Tibial nerve (tissue), 4 donors: ENCODE results near the gene GRM8.

Experiments
- EP300 ChIP-seq, 2 donors: sonication (generic); formaldehyde crosslinking; IDR thresholded peaks; one replicate each; pipeline ENCODE4 v1.6.1; 2017; ENCODE audit warnings: antibody characterized with exemption in 2 of 2, mild to moderate bottlenecking in 1 of 2
- POLR2A ChIP-seq, 2 donors: fragments of 450-650 bp; IDR thresholded peaks; one replicate each; pipeline ENCODE4 v1.6.1; 2017; ENCODE audit warnings: antibody characterized with exemption in 2 of 2, mild to moderate bottlenecking in 2 of 2, moderate library complexity in 2 of 2
- TF ChIP-seq, protein P1 (sequence below), 5 experiments: fragments of 200-600 bp in 3 of 5; fragments of 450-650 bp in 2 of 5; sonication (generic) in 3 of 5; IDR thresholded peaks; one replicate each; pipeline ENCODE4 v1.5.1; 2016 to 2019; ENCODE audit warnings: antibody characterized with exemption in 5 of 5, mild to moderate bottlenecking in 3 of 5, moderate library complexity in 2 of 5

DNA sequence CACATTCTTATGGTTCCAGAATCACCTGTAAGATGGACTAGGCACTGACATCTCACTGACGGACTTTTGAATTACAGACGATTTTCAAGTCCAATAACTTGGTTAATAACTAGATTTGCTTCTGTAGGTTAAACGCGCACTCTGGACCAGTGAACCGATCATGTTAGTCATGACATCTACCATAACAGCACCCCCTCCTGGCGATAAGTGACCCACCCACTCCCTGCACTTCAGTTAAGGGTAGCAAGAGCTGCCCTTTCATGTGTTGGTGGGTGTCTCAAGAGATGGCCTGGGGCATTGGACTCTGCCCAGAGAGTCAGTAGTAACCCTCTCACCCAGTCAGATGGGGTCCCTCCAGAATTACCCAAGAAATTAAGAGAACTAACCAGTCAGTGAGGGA is 12.9 kb downstream of the GRM8 start:
- no peak for TF ChIP-seq POLR2A (IDR thresholded peaks at IDR 0.05)
- TF ChIP-seq, protein P1, sequence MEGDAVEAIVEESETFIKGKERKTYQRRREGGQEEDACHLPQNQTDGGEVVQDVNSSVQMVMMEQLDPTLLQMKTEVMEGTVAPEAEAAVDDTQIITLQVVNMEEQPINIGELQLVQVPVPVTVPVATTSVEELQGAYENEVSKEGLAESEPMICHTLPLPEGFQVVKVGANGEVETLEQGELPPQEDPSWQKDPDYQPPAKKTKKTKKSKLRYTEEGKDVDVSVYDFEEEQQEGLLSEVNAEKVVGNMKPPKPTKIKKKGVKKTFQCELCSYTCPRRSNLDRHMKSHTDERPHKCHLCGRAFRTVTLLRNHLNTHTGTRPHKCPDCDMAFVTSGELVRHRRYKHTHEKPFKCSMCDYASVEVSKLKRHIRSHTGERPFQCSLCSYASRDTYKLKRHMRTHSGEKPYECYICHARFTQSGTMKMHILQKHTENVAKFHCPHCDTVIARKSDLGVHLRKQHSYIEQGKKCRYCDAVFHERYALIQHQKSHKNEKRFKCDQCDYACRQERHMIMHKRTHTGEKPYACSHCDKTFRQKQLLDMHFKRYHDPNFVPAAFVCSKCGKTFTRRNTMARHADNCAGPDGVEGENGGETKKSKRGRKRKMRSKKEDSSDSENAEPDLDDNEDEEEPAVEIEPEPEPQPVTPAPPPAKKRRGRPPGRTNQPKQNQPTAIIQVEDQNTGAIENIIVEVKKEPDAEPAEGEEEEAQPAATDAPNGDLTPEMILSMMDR (IDR thresholded peaks at IDR 0.05): no peak
- no peak for TF ChIP-seq EP300 (IDR thresholded peaks at IDR 0.05)
